Ovary (tissue), 9 donors: ENCODE data around the gene MALL. TPM values are rescaled to one million over a fixed set of nuclear protein-coding genes. Genes with fewer than 3 reads are reported as not detected.

Source experiments
- DNase-seq, 5 donors: peaks; one replicate each; pipeline ENCODE4 v3.0.0-alpha.2; 2019 to 2020
- H3K27ac ChIP-seq, 2 donors: fragments of 200-600 bp; one replicate each; pipeline versions ENCODE4 v1.5.1 to v1.8.0; 2019 to 2022
- H3K27me3 ChIP-seq: fragments of 200-600 bp; one replicate; pipeline ENCODE4 v1.8.0; 2022
- H3K36me3 ChIP-seq: fragments of 200-600 bp; sonication (generic); one replicate; pipeline ENCODE4 v1.5.1; 2019
- H3K4me1 ChIP-seq: one replicate; pipeline ENCODE4 v1.8.1; 2013; ENCODE audit warnings: mild to moderate bottlenecking, moderate library complexity; ENCODE audit not compliant: insufficient read depth
- H3K4me3 ChIP-seq: fragments of 200-600 bp; sonication (generic); one replicate; pipeline ENCODE4 v1.5.1; 2017
- H3K9me3 ChIP-seq, 2 donors: fragments of 200-600 bp in 1 of 2; sonication (generic) in 1 of 2; one replicate each; pipeline versions ENCODE4 v1.5.1 to v1.8.1; 2013 to 2019; ENCODE audit warnings: mild to moderate bottlenecking in 1 of 2, moderate library complexity in 1 of 2
- EP300 ChIP-seq: sonication (generic); formaldehyde crosslinking; IDR thresholded peaks from one replicate; pipeline ENCODE4 v1.6.1; 2017; ENCODE audit warnings: antibody characterized with exemption
- POLR2A ChIP-seq: fragments of 450-650 bp; IDR thresholded peaks from one replicate; pipeline ENCODE4 v1.6.1; 2017; ENCODE audit warnings: antibody characterized with exemption, mild to moderate bottlenecking, moderate library complexity
- WGBS, 3 donors: extraction: QIAGEN DNeasy Blood & Tissue Kit in 1 of 3; methylation state at CpG; one replicate each; pipeline versions ENCODE4 v1.1.5 to v1.1.7; 2013 to 2017; 5-methylcytosine and 5-hydroxymethylcytosine counted together
- intact Hi-C, 4 donors: fragments of 100-400 bp; cut with DNase I; formaldehyde crosslinking; loops; one replicate each; pipeline versions ENCODE4 v1.11.0 to v1.15.1; 2022 to 2023
- polyA plus RNA-seq, 2 donors: library from polyadenylated mRNA; stranded (reverse); fragments of 200-250 nt in 1 of 2; fragments of 350-450 nt in 1 of 2; fragmentation: Illumina TruSeq in 1 of 2; extraction: RNeasy Lipid Tissue Mini Kit (QIAGEN cat#74804) in 1 of 2; gene quantifications; one replicate each; pipeline ENCODE4 v1.2.3, GENCODE V29; 2013 to 2014
- total RNA-seq, 7 donors: library from RNA; depleted of rRNA in 2 of 7; stranded (reverse); fragments of >200 nt in 2 of 7; fragmentation: NEBNext Ultra II Directional in 3 of 7; extraction: Animal tissue kit (Norgen Biotek cat#: 25700) in 3 of 7; gene quantifications; one replicate each; pipeline versions ENCODE4 v1.1.0 to v1.2.4, GENCODE V29; 2016 to 2023
- TF ChIP-seq, protein P1 (sequence below), 3 donors: fragments of 450-650 bp in 2 of 3; fragments of 200-600 bp in 1 of 3; IDR thresholded peaks; one replicate each; pipeline versions ENCODE4 v1.5.1 to v1.8.0; 2016 to 2022; ENCODE audit warnings: antibody characterized with exemption in 3 of 3, mild to moderate bottlenecking in 1 of 3
- donor health status: DM: no; HTN: no; CAD: no; lungs with moderate emphysema.
- donor health status: DM: no; HTN: no; CAD: no.
- donor health status: Bipolar disorder and iron deficiency.
- donor health status: DM: yes; HTN: yes; CAD: no.
- donor health status: DM: no; HTN: no; CAD: no.
- donor health status: DM: yes; HTN: yes; CAD: no.

MALL gene
- total and polyA plus RNA-seq, 9 donors: 0.63 to 20.0 (median 2.4) TPM

- no peak overlapping the region for H3K4me3 ChIP-seq
- 73 to 83% (median 76%) methylated on average over 6 of the region's 6 CpGs for WGBS, 3 donors
Measured at GRCh38 chr2:110106642-110107041, 9.0 kb downstream of the MALL start.

DNA sequence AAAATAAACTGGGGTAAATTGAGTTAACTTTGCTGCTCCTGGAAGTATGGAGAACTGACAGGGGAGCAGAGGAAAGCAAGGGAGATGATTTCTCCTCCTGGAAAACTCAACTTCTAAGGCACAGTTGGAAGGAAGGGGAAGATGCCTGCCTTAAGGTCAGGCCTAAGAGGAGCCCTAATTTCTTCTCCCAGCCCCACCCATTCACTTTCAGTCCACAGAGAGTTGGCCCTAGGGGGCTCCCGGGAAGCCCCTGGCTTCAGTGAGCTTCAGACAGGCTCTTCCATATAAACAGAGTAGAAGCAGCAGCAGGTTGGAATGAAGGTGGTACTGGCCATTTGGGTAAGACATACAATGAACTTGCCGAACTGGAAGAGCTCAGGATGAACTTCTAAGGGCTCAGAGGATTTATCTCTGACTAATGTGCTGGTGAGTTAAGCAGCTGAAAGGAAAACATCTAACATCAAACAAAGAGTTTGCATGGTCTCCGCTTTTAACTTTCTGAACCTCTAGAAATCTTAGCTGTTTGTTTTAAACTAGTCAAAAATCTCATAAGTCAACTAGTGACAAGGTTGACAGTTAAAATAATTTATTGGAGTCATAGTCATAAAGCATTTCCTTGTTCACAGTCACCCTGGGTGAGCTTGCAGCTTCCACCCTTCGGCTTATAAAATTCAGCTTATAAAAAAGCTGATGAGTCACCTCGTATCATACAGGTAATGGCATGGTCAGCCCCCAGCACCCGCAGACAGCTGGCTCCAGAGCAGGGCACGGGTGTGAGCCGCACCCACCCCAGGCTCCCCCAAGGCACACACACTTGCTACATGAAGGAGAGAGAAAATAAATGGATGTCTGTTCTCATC lies 9.8 kb downstream of the MALL start:
- H3K36me3 ChIP-seq: no peaks in the 10 kb centered on the region
- no peak for TF ChIP-seq POLR2A
- TF ChIP-seq, protein P1, sequence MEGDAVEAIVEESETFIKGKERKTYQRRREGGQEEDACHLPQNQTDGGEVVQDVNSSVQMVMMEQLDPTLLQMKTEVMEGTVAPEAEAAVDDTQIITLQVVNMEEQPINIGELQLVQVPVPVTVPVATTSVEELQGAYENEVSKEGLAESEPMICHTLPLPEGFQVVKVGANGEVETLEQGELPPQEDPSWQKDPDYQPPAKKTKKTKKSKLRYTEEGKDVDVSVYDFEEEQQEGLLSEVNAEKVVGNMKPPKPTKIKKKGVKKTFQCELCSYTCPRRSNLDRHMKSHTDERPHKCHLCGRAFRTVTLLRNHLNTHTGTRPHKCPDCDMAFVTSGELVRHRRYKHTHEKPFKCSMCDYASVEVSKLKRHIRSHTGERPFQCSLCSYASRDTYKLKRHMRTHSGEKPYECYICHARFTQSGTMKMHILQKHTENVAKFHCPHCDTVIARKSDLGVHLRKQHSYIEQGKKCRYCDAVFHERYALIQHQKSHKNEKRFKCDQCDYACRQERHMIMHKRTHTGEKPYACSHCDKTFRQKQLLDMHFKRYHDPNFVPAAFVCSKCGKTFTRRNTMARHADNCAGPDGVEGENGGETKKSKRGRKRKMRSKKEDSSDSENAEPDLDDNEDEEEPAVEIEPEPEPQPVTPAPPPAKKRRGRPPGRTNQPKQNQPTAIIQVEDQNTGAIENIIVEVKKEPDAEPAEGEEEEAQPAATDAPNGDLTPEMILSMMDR (IDR thresholded peaks at IDR 0.05): no peak
- TF ChIP-seq EP300: no peak
- H3K4me1 ChIP-seq: no peaks in the 10 kb centered on the region
- no peak overlapping the region for H3K4me3 ChIP-seq
- DNase-seq: no peak
- no peaks in the 10 kb centered on the region for H3K9me3 ChIP-seq
- no peaks in the 10 kb centered on the region for H3K27me3 ChIP-seq
- H3K27ac ChIP-seq: no peak overlapping the region
- WGBS, 3 donors: 64 to 70% (median 67%) methylated on average over 8 of the region's 8 CpGs
- intact Hi-C loops: no loop called here

More at GRCh38 chr2:110106642-110107041, 9.0 kb downstream of the MALL start:
- H3K36me3 ChIP-seq: no peaks in the 10 kb centered on the region
- H3K9me3 ChIP-seq: no peaks in the 10 kb centered on the region
- H3K27ac ChIP-seq: no peak overlapping the region
- DNase-seq: no peak
- no peaks in the 10 kb centered on the region for H3K27me3 ChIP-seq
- TF ChIP-seq, protein P1 (IDR thresholded peaks at IDR 0.05): no peak
- no peak for TF ChIP-seq EP300
- TF ChIP-seq POLR2A: no peak
- intact Hi-C loops: no loop called here
- no peaks in the 10 kb centered on the region for H3K4me1 ChIP-seq

GRCh38 chr2:110105183-110105582 lies 10.4 kb downstream of the MALL start:
- 80 to 88% (median 85%) methylated on average over 4 of the region's 4 CpGs for WGBS, 3 donors
- Histone ChIP-seq H3K27ac (no peak overlapping the region), H3K36me3 (no peaks in the 10 kb centered on the region), H3K9me3 (no peaks in the 10 kb centered on the region), H3K4me3 (no peak overlapping the region), H3K4me1 (no peaks in the 10 kb centered on the region), H3K27me3 (no peaks in the 10 kb centered on the region)
- TF ChIP-seq EP300: no peak
- TF ChIP-seq, protein P1 (IDR thresholded peaks at IDR 0.05): no peak
- TF ChIP-seq POLR2A: no peak
- DNase-seq: no peak
- intact Hi-C loops: no loop called here

DNA sequence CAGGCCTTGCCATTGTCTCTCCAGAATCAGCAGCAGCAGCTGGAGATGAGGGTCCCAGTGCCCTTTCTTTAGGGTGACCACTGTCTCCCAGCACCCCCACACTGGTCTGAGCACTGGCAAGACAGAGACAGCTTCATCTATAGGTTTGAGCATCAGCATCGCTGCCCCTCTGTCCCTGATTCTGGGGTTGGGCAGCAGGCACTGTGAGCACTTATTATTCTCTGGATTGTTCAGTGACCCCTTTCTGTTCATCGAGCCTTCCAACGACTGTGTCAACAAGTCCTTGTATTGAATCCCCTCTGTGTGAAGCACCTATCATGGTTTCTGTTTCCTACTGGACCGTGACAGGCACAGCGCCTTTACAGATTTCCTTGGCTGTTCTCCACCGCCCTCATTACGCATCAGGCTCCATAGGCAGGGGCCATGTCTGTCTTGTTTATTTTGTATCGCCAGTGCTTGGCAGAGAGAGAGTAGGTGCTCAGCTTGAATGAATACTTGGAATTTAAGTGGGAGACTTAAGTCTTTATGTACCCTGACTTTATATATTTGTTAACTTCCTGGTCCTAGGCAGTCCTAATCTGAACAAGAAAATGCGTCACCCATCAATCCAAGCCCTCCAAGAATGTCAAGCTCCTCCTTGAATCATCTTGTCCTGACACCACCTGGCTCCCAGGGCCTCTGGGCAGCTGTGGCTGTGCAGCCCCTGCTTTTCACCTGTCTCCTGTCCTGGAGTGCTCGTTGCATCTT lies 11.4 kb downstream of the MALL start:
- no peaks in the 10 kb centered on the region for H3K9me3 ChIP-seq
- no peak overlapping the region for H3K4me3 ChIP-seq
- H3K27ac ChIP-seq: no peak overlapping the region
- H3K36me3 ChIP-seq: no peaks in the 10 kb centered on the region
- H3K4me1 ChIP-seq: no peaks in the 10 kb centered on the region
- TF ChIP-seq POLR2A: no peak
- intact Hi-C loops: no loop called here
- no peak for DNase-seq
- 88 to 93% (median 92%) methylated on average over 10 of the region's 10 CpGs for WGBS, 3 donors
- no peaks in the 10 kb centered on the region for H3K27me3 ChIP-seq
